HFFc6 (cell line): Measurements from ENCODE around the gene KCNAB1. TPM values are rescaled to one million over a fixed set of nuclear protein-coding genes. Genes with fewer than 3 reads are reported as not detected.
"Not testable (repeated sequence)": the region's sequence is repeated elsewhere in the genome, so short reads cannot be mapped to it uniquely, and the experiment has no call there.

Source experiments
- DNase-seq: peaks from one replicate; pipeline ENCODE4 v3.0.0-alpha.2; 2018
- H3K27ac Mint-ChIP-seq: 2 replicates; pipeline ENCODE4 v1.8.0; 2020; ENCODE audit warnings: mild to moderate bottlenecking, mixed read lengths
- H3K27me3 Mint-ChIP-seq: 2 replicates; pipeline ENCODE4 v1.8.0; 2021; ENCODE audit warnings: mild to moderate bottlenecking, moderate library complexity, mixed read lengths; ENCODE audit not compliant: insufficient read depth
- H3K36me3 Mint-ChIP-seq: 2 replicates; pipeline ENCODE4 v1.8.0; 2021; ENCODE audit warnings: low read depth, mixed read lengths
- H3K4me1 Mint-ChIP-seq: 2 replicates; pipeline ENCODE4 v1.8.0; 2020; ENCODE audit warnings: low read depth, mixed read lengths
- H3K4me3 Mint-ChIP-seq: 2 replicates; pipeline ENCODE4 v1.8.0; 2020; ENCODE audit warnings: mild to moderate bottlenecking, moderate library complexity, mixed read lengths
- H3K9me3 Mint-ChIP-seq: 2 replicates; pipeline ENCODE4 v1.8.0; 2020; ENCODE audit warnings: mild to moderate bottlenecking, mixed read lengths
- total RNA-seq, 6 experiments: library from RNA; stranded (reverse); fragmentation: NEBNext Ultra II Directional; extraction: Animal tissue kit (Norgen Biotek cat#: 25700); gene quantifications; 2 replicates in 1 of 6; 3 replicates in 5 of 6; pipeline ENCODE4 v1.2.3, GENCODE V29; 2021
- TF ChIP-seq, protein P1 (sequence below): fragments of 200-600 bp; sonication (generic); IDR thresholded peaks from 2 replicates; pipeline ENCODE4 v1.5.0; 2021; ENCODE audit warnings: antibody characterized with exemption, mild to moderate bottlenecking

KCNAB1 gene
- total RNA-seq, 6 experiments from 2014 or later = not detected

DNA sequence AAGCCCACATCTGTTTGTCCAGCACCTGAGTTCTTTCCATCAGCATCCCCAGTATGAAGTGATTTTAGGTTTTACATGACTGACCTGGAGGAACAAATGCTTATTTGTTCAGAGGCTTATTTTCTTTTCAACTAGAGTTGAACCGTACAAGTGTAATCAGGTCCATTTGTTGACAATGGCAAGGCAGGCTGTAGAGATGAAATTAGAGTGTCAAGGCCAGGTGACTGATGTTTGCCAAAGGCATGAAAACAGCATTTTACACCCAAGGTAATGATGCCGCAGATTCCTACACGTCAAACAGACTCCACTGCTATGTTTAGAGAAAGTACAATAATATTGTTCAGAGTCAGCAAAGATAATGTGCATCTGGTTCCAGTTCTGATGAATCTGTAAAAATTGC, 96.5 kb downstream of the KCNAB1 start:
- Mint-ChIP-seq H3K27ac (no peak overlapping the region), H3K27me3 (no peaks in the 10 kb centered on the region; the same call in 1 of the 2 replicates), H3K36me3 (no peaks in the 10 kb centered on the region), H3K9me3 (peaks cover 4% of the 10 kb centered on the region; the same call in 1 of the 2 replicates), H3K4me1 (no peaks in the 10 kb centered on the region), H3K4me3 (no peak overlapping the region)
- no peak for DNase-seq
- TF ChIP-seq, protein P1, sequence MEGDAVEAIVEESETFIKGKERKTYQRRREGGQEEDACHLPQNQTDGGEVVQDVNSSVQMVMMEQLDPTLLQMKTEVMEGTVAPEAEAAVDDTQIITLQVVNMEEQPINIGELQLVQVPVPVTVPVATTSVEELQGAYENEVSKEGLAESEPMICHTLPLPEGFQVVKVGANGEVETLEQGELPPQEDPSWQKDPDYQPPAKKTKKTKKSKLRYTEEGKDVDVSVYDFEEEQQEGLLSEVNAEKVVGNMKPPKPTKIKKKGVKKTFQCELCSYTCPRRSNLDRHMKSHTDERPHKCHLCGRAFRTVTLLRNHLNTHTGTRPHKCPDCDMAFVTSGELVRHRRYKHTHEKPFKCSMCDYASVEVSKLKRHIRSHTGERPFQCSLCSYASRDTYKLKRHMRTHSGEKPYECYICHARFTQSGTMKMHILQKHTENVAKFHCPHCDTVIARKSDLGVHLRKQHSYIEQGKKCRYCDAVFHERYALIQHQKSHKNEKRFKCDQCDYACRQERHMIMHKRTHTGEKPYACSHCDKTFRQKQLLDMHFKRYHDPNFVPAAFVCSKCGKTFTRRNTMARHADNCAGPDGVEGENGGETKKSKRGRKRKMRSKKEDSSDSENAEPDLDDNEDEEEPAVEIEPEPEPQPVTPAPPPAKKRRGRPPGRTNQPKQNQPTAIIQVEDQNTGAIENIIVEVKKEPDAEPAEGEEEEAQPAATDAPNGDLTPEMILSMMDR = no peak

DNA sequence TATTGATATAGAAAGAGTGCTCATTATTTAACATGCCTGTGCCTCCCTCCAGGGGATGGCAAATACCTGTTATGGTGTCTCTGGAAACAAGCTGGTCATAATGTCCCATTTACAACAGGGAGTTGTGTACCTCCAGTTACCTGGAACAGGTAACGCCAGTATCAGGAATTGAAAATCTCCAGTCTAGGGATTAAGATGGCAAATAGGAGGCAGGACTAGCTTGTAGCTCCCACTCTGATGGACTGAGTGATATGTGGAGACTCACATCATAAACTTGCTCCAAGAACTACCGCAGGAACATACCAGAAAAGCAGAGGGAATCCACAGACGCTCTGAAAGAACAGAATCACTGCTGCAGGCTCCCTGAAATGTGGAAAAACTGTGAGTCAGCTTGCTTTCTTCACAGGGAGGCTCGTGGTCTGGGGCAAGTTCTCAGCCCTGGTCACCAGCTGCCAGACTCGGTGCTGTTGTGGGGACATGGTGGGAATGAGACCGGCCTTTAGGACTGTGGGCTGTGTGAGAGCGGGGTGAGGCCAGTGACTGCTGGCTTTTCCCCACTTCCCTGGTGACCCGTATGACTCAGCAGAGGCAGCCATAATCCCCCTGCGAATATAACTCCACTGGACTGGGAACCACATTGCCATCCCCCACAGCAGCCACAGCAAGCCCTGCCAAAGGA, 97.4 kb downstream of the KCNAB1 start:
- no peaks in the 10 kb centered on the region; the same call in 1 of the 2 replicates for H3K27me3 Mint-ChIP-seq
- H3K27ac Mint-ChIP-seq = no peak overlapping the region
- H3K36me3 Mint-ChIP-seq = no peaks in the 10 kb centered on the region
- DNase-seq = no peak
- no peak overlapping the region for H3K4me3 Mint-ChIP-seq
- H3K9me3 Mint-ChIP-seq = peaks cover 4% of the 10 kb centered on the region; the same call in 1 of the 2 replicates
- TF ChIP-seq, protein P1 = no peak
- no peaks in the 10 kb centered on the region for H3K4me1 Mint-ChIP-seq

DNA sequence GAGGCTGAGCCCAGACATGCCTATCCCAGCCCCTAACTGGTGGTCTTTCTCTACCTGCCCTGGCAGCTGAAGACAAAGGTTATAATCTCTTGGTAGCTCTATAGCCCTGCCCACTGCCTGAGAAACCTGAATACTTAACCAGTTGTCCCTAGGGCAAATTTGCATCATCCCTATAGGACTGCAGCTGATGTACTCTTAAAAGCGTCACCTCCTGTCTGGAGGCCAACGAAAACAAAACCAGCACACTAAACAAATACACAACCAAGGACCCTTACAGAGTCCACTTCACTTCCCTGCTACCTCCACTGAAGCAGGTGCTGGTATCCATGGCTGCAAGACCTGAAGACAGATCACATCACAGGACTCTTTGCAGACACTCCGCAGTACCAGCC, 98.0 kb downstream of the KCNAB1 start:
- Mint-ChIP-seq H3K4me3 (no peak overlapping the region), H3K36me3 (no peaks in the 10 kb centered on the region), H3K9me3 (peaks cover 8% of the 10 kb centered on the region; the same call in 1 of the 2 replicates), H3K27ac (no peak overlapping the region), H3K27me3 (no peaks in the 10 kb centered on the region; the same call in 1 of the 2 replicates), H3K4me1 (no peaks in the 10 kb centered on the region)
- TF ChIP-seq, protein P1 = no peak
- DNase-seq = no peak

DNA sequence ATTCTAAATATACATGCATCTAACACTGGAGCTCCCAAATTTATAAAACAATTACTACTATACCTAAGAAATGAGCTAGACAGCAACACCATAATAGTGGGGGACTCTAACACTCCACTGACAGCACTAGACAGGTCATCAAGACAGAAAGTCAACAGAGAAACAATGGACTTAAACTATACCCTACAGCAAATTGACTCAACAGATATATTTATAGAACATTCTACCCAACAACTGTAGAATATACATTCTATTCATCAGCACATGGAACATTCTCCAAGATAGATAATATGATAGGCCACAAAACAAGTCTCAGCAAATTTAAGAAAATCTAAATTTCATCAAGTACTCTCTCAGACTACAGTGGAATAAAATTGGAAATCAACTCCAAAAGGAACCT, 102.0 kb downstream of the KCNAB1 start:
- H3K9me3 Mint-ChIP-seq, H3K4me1 Mint-ChIP-seq, H3K27me3 Mint-ChIP-seq, DNase-seq, H3K4me3 Mint-ChIP-seq, H3K36me3 Mint-ChIP-seq, H3K27ac Mint-ChIP-seq: not testable (repeated sequence)

DNA sequence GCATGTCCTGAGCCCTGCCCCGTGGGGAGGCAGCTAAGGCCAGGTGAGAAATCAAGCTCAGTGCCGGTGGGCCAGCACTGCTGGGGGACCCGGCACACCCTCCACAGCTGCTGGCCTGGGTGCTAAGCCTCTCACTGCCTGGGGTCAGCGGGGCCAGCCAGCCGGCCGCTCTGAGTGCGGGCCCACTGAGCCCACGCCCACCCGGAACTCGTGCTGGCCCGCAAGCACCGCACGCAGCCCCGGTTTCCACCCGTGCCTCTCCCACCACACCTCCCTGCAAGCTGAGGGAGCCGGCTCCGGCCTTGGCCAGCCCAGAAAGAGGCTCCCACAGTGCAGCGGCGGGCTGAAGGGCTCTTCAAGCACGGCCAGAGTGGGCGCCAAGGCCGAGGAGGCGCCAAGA, 103.7 kb downstream of the KCNAB1 start:
- not testable (repeated sequence) for H3K27ac Mint-ChIP-seq, H3K4me3 Mint-ChIP-seq, H3K4me1 Mint-ChIP-seq

DNA sequence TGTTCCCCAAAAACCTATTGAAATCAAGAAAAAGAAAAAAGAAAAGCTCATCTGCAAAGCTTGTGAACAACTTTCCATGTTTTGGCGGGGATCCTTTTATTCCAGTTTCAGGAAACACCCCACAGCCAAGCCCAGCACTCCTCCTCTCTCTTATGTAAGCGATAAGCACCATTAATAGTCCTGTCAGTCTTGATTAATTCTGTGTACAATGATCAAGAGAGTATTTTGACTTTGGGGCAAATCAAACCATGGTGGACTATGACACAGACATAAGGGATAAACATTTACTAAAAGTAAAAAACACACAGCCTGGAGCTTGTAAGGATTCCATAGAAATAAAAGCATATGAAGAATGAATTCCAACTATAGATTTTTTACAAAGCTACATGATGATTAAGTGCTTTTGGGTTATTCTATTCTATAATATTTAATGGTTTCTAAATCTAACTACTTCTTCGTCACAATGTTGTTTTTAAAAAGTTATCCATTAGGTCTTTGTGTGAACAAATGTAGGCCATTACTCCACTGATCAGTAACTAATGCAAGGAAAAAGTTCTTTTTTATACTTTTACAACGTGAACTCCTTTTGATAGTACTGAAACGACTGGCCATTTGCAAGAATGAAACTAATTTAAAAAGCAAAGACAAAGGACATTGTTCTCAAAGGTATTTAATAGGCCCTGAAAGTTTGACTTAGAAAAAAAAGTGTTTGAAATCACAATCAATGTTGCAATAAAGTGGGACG, 106.5 kb downstream of the KCNAB1 start:
- H3K4me3 Mint-ChIP-seq = no peak overlapping the region
- no peak for DNase-seq
- H3K4me1 Mint-ChIP-seq = no peaks in the 10 kb centered on the region
- TF ChIP-seq, protein P1 = no peak
- H3K27me3 Mint-ChIP-seq = no peaks in the 10 kb centered on the region; the same call in 1 of the 2 replicates
- H3K36me3 Mint-ChIP-seq = no peaks in the 10 kb centered on the region
- peaks cover 4% of the 10 kb centered on the region; the same call in 1 of the 2 replicates for H3K9me3 Mint-ChIP-seq
- no peak overlapping the region for H3K27ac Mint-ChIP-seq

More for the DNA sequence above, 103.7 kb downstream of the KCNAB1 start:
- H3K36me3 Mint-ChIP-seq, H3K27me3 Mint-ChIP-seq, H3K9me3 Mint-ChIP-seq, DNase-seq: not testable (repeated sequence)
